Stimulated activated naive CD8-positive, alpha-beta T cell treated with anti-CD3 and anti-CD28 coated beads, Interleukin-15, Interleukin-2, amounts not matched to agents 100 ng/mL and 50 ng/mL, for 24 hours (primary cell): Measurements from ENCODE around the gene KLHL2.
"Not testable (repeated sequence)": the region's sequence is repeated elsewhere in the genome, so short reads cannot be mapped to it uniquely, and the experiment has no call there.

Experiments
- H3K27ac Mint-ChIP-seq: one replicate; pipeline ENCODE4 v1.8.0; 2021; ENCODE audit warnings: mild to moderate bottlenecking, mixed read lengths
- H3K27me3 Mint-ChIP-seq: one replicate; pipeline ENCODE4 v1.8.0; 2021; ENCODE audit warnings: mixed read lengths
- H3K36me3 Mint-ChIP-seq: one replicate; pipeline ENCODE4 v1.8.0; 2021; ENCODE audit warnings: low read depth, mixed read lengths
- H3K4me1 Mint-ChIP-seq: one replicate; pipeline ENCODE4 v1.8.0; 2021; ENCODE audit warnings: low read depth, mixed read lengths
- H3K4me3 Mint-ChIP-seq: one replicate; pipeline ENCODE4 v1.8.0; 2021; ENCODE audit warnings: mild to moderate bottlenecking, mixed read lengths
- H3K9me3 Mint-ChIP-seq: one replicate; pipeline ENCODE4 v1.8.0; 2021; ENCODE audit warnings: mixed read lengths

The KLHL2 gene

GRCh38 chr4:165207431-165208220 is at the start of gene KLHL2:
KLHL2 (plus strand) TSS chr4:165207561; CDS start chr4:165207877, 316 bp downstream.
- H3K4me1 Mint-ChIP-seq, result peaks cover 82% of the 10 kb centered on the region
- H3K36me3 Mint-ChIP-seq, result no peaks in the 10 kb centered on the region
- H3K4me3 Mint-ChIP-seq, result peak within 1 kb of the TSS; percentile 92
- H3K27me3 Mint-ChIP-seq, result no peaks in the 10 kb centered on the region
- no peaks in the 10 kb centered on the region for H3K9me3 Mint-ChIP-seq
- peak within 1 kb of the TSS; percentile 80 for H3K27ac Mint-ChIP-seq

GRCh38 chr4:165158762-165159161 is 48.6 kb upstream of the KLHL2 start:
- Mint-ChIP-seq H3K4me3 (no peak overlapping the region), H3K27me3 (peaks cover 13% of the 10 kb centered on the region), H3K4me1 (no peaks in the 10 kb centered on the region), H3K36me3 (no peaks in the 10 kb centered on the region), H3K9me3 (peaks cover 10% of the 10 kb centered on the region), H3K27ac (no peak overlapping the region)

- no peaks in the 10 kb centered on the region for H3K4me1 Mint-ChIP-seq
- no peak overlapping the region for H3K27ac Mint-ChIP-seq
- H3K4me3 Mint-ChIP-seq, result no peak overlapping the region
- H3K9me3 Mint-ChIP-seq, result peaks cover 6% of the 10 kb centered on the region
- H3K36me3 Mint-ChIP-seq, result no peaks in the 10 kb centered on the region
- peaks cover 3% of the 10 kb centered on the region for H3K27me3 Mint-ChIP-seq
These were observed 43.1 kb upstream of the KLHL2 start for GRCh38 chr4:165164257-165164656.

- not testable (repeated sequence) for H3K4me1 Mint-ChIP-seq, H3K27me3 Mint-ChIP-seq, H3K36me3 Mint-ChIP-seq, H3K4me3 Mint-ChIP-seq, H3K9me3 Mint-ChIP-seq
- peak overlapping the region; percentile 33 for H3K27ac Mint-ChIP-seq
These were observed 40.5 kb upstream of the KLHL2 start for GRCh38 chr4:165166872-165167271.

- Mint-ChIP-seq H3K9me3 (peaks cover 6% of the 10 kb centered on the region), H3K4me3 (no peak overlapping the region), H3K27me3 (peaks cover 7% of the 10 kb centered on the region)
These were observed 39.7 kb upstream of the KLHL2 start for GRCh38 chr4:165167650-165168049.

GRCh38 chr4:165170819-165171218 is 36.5 kb upstream of the KLHL2 start:
- Mint-ChIP-seq H3K36me3 (no peaks in the 10 kb centered on the region), H3K4me1 (no peaks in the 10 kb centered on the region), H3K9me3 (no peaks in the 10 kb centered on the region), H3K27ac (no peak overlapping the region), H3K27me3 (peaks cover 7% of the 10 kb centered on the region), H3K4me3 (no peak overlapping the region)

More at GRCh38 chr4:165167650-165168049, 39.7 kb upstream of the KLHL2 start:
- Mint-ChIP-seq H3K27ac (no peak overlapping the region), H3K36me3 (no peaks in the 10 kb centered on the region), H3K4me1 (no peaks in the 10 kb centered on the region)

- not testable (repeated sequence) for H3K27ac Mint-ChIP-seq, H3K27me3 Mint-ChIP-seq
These were observed 31.9 kb upstream of the KLHL2 start for GRCh38 chr4:165175470-165175869.

GRCh38 chr4:165175879-165176278 is 31.5 kb upstream of the KLHL2 start:
- Mint-ChIP-seq H3K36me3 (no peaks in the 10 kb centered on the region), H3K9me3 (no peaks in the 10 kb centered on the region), H3K4me3 (no peak overlapping the region), H3K4me1 (no peaks in the 10 kb centered on the region), H3K27ac (no peak overlapping the region), H3K27me3 (peaks cover 5% of the 10 kb centered on the region)

More at GRCh38 chr4:165175470-165175869, 31.9 kb upstream of the KLHL2 start:
- H3K4me3 Mint-ChIP-seq, H3K36me3 Mint-ChIP-seq, H3K9me3 Mint-ChIP-seq, H3K4me1 Mint-ChIP-seq: not testable (repeated sequence)

GRCh38 chr4:165177725-165178666 is 29.4 kb upstream of the KLHL2 start:
- Mint-ChIP-seq H3K4me1 (no peaks in the 10 kb centered on the region), H3K27ac (no peak overlapping the region), H3K27me3 (no peaks in the 10 kb centered on the region), H3K9me3 (no peaks in the 10 kb centered on the region), H3K36me3 (no peaks in the 10 kb centered on the region), H3K4me3 (no peak overlapping the region)

GRCh38 chr4:165184220-165184619 is 23.1 kb upstream of the KLHL2 start:
- Mint-ChIP-seq H3K36me3 (no peaks in the 10 kb centered on the region), H3K27ac (no peak overlapping the region), H3K4me3 (no peak overlapping the region), H3K27me3 (no peaks in the 10 kb centered on the region), H3K9me3 (peaks cover 4% of the 10 kb centered on the region), H3K4me1 (peaks cover 2% of the 10 kb centered on the region)

- not testable (repeated sequence) for H3K36me3 Mint-ChIP-seq, H3K4me1 Mint-ChIP-seq, H3K27me3 Mint-ChIP-seq, H3K27ac Mint-ChIP-seq, H3K4me3 Mint-ChIP-seq, H3K9me3 Mint-ChIP-seq
These were observed 22.4 kb upstream of the KLHL2 start for GRCh38 chr4:165184998-165185397.

GRCh38 chr4:165185448-165185847 is 21.9 kb upstream of the KLHL2 start:
- Mint-ChIP-seq H3K4me3 (no peak overlapping the region), H3K27me3 (no peaks in the 10 kb centered on the region), H3K27ac (no peak overlapping the region), H3K36me3 (no peaks in the 10 kb centered on the region), H3K4me1 (peaks cover 11% of the 10 kb centered on the region), H3K9me3 (peaks cover 4% of the 10 kb centered on the region)

GRCh38 chr4:165190591-165191347 is 16.6 kb upstream of the KLHL2 start:
- peaks cover 4% of the 10 kb centered on the region for H3K9me3 Mint-ChIP-seq
- no peak overlapping the region for H3K4me3 Mint-ChIP-seq
- H3K27ac Mint-ChIP-seq, result peak overlapping the region; percentile 17
- peaks cover 36% of the 10 kb centered on the region for H3K4me1 Mint-ChIP-seq
- H3K27me3 Mint-ChIP-seq, result no peaks in the 10 kb centered on the region
- H3K36me3 Mint-ChIP-seq, result no peaks in the 10 kb centered on the region

GRCh38 chr4:165191348-165191656 is 16.1 kb upstream of the KLHL2 start:
- Mint-ChIP-seq H3K4me3 (no peak overlapping the region), H3K4me1 (peaks cover 36% of the 10 kb centered on the region), H3K27ac (no peak overlapping the region), H3K9me3 (peaks cover 4% of the 10 kb centered on the region), H3K27me3 (no peaks in the 10 kb centered on the region), H3K36me3 (no peaks in the 10 kb centered on the region)
